Parathyroid adenoma (tissue), 2 donors: Measurements from ENCODE around the gene RNF115.

Source experiments
- H2AFZ ChIP-seq: fragments of 300-600 bp; sonication (generic); one replicate; pipeline ENCODE4 v1.7.0; 2017; ENCODE audit warnings: antibody characterized with exemption, mild to moderate bottlenecking
- H3K27ac ChIP-seq: fragments of 300-600 bp; sonication (generic); one replicate; pipeline ENCODE4 v1.7.0; 2017
- H3K27me3 ChIP-seq: fragments of 300-600 bp; sonication (generic); one replicate; pipeline ENCODE4 v1.7.0; 2017; ENCODE audit warnings: low read length; ENCODE audit not compliant: control insufficient read depth, insufficient read depth
- H3K36me3 ChIP-seq: fragments of 300-600 bp; sonication (generic); one replicate; pipeline ENCODE4 v1.7.0; 2017; ENCODE audit warnings: low read length; ENCODE audit not compliant: control insufficient read depth, insufficient read depth
- H3K4me1 ChIP-seq: fragments of 300-600 bp; sonication (generic); one replicate; pipeline ENCODE4 v1.7.0; 2017; ENCODE audit warnings: control low read depth
- H3K4me2 ChIP-seq: fragments of 300-600 bp; sonication (generic); one replicate; pipeline ENCODE4 v1.7.0; 2017; ENCODE audit warnings: low read length
- H3K4me3 ChIP-seq: fragments of 300-600 bp; sonication (generic); one replicate; pipeline ENCODE4 v1.7.0; 2017; ENCODE audit warnings: low read depth, low read length
- H3K79me2 ChIP-seq: fragments of 300-600 bp; sonication (generic); one replicate; pipeline ENCODE4 v1.7.0; 2017; ENCODE audit warnings: control low read depth
- H3K9ac ChIP-seq: fragments of 300-600 bp; sonication (generic); one replicate; pipeline ENCODE4 v1.7.0; 2017; ENCODE audit warnings: mild to moderate bottlenecking
- H3K9me3 ChIP-seq: fragments of 300-600 bp; sonication (generic); one replicate; pipeline ENCODE4 v1.7.0; 2017; ENCODE audit warnings: low read length; ENCODE audit not compliant: control insufficient read depth
- CTCF ChIP-seq: fragments of 300-600 bp; sonication (generic); IDR thresholded peaks from one replicate; pipeline ENCODE4 v1.7.0; 2017; ENCODE audit warnings: antibody characterized with exemption, mild to moderate bottlenecking
- donor health status: primary hyperparathyroidism.

RNF115 gene

GRCh38 chr1:145740269-145740668 lies 83.6 kb downstream of the RNF115 start:
- no peaks in the 10 kb centered on the region for H3K36me3 ChIP-seq
- H3K27me3 ChIP-seq = no peaks in the 10 kb centered on the region
- TF ChIP-seq CTCF = no peak

GRCh38 chr1:145736191-145736590 lies 87.7 kb downstream of the RNF115 start:
- no peak overlapping the region for H3K4me3 ChIP-seq
- no peaks in the 10 kb centered on the region for H3K9me3 ChIP-seq
- no peaks in the 10 kb centered on the region for H3K79me2 ChIP-seq
- H3K36me3 ChIP-seq = no peaks in the 10 kb centered on the region
- no peak overlapping the region for H3K9ac ChIP-seq
- TF ChIP-seq CTCF = no peak
- no peak overlapping the region for H2AFZ ChIP-seq
- H3K27ac ChIP-seq = no peak overlapping the region
- H3K4me2 ChIP-seq = no peak overlapping the region
- no peaks in the 10 kb centered on the region for H3K4me1 ChIP-seq
- no peaks in the 10 kb centered on the region for H3K27me3 ChIP-seq

More at GRCh38 chr1:145740269-145740668, 83.6 kb downstream of the RNF115 start:
- no peaks in the 10 kb centered on the region for H3K79me2 ChIP-seq
- no peaks in the 10 kb centered on the region for H3K4me1 ChIP-seq
- no peak overlapping the region for H3K9ac ChIP-seq
- H2AFZ ChIP-seq = no peak overlapping the region
- no peak overlapping the region for H3K4me3 ChIP-seq
- H3K9me3 ChIP-seq = no peaks in the 10 kb centered on the region
- H3K4me2 ChIP-seq = no peak overlapping the region
- no peak overlapping the region for H3K27ac ChIP-seq

GRCh38 chr1:145730900-145731299 lies 93.0 kb downstream of the RNF115 start:
- H3K36me3 ChIP-seq = no peaks in the 10 kb centered on the region
- no peak overlapping the region for H3K4me3 ChIP-seq
- no peaks in the 10 kb centered on the region for H3K4me1 ChIP-seq
- no peak for TF ChIP-seq CTCF
- no peaks in the 10 kb centered on the region for H3K27me3 ChIP-seq
- H3K9ac ChIP-seq = no peak overlapping the region
- no peak overlapping the region for H3K4me2 ChIP-seq
- H3K9me3 ChIP-seq = no peaks in the 10 kb centered on the region
- H3K79me2 ChIP-seq = no peaks in the 10 kb centered on the region
- H3K27ac ChIP-seq = no peak overlapping the region
- H2AFZ ChIP-seq = no peak overlapping the region

- no peak for TF ChIP-seq CTCF
- H3K4me2 ChIP-seq = no peak overlapping the region
- H3K4me3 ChIP-seq = no peak overlapping the region
- H3K27ac ChIP-seq = no peak overlapping the region
- no peak overlapping the region for H2AFZ ChIP-seq
- H3K79me2 ChIP-seq = no peaks in the 10 kb centered on the region
- H3K27me3 ChIP-seq = no peaks in the 10 kb centered on the region
- no peaks in the 10 kb centered on the region for H3K36me3 ChIP-seq
- H3K4me1 ChIP-seq = no peaks in the 10 kb centered on the region
- H3K9me3 ChIP-seq = no peaks in the 10 kb centered on the region
- no peak overlapping the region for H3K9ac ChIP-seq
These were observed 93.4 kb downstream of the RNF115 start for GRCh38 chr1:145730467-145730866.

- no peak overlapping the region for H3K9ac ChIP-seq
- H3K4me3 ChIP-seq = no peak overlapping the region
- no peaks in the 10 kb centered on the region for H3K4me1 ChIP-seq
- no peaks in the 10 kb centered on the region for H3K27me3 ChIP-seq
- H3K36me3 ChIP-seq = no peaks in the 10 kb centered on the region
- H3K4me2 ChIP-seq = no peak overlapping the region
- no peaks in the 10 kb centered on the region for H3K9me3 ChIP-seq
- no peaks in the 10 kb centered on the region for H3K79me2 ChIP-seq
- H2AFZ ChIP-seq = no peak overlapping the region
- TF ChIP-seq CTCF = no peak
- no peak overlapping the region for H3K27ac ChIP-seq
These were observed 94.0 kb downstream of the RNF115 start for GRCh38 chr1:145729666-145730436.
